Measurements from ENCODE around the gene PBX3.

The PBX3 gene

GRCh38 chr9:125742657-125743056 is 4.5 kb upstream of the PBX3 start:
- TF ChIP-seq CTCF (conservative IDR thresholded peaks at IDR 0.05; ENCODE audit: control insufficient read depth, insufficient read depth, low read depth, low read length): no peak
- H3K4me3 ChIP-seq (ENCODE audit: control insufficient read depth, low read depth, low read length): no peak overlapping the region
- DNase-seq (ENCODE audit: low read depth): no peak

- no peak for TF ChIP-seq CTCF (conservative IDR thresholded peaks at IDR 0.05; ENCODE audit: control insufficient read depth, insufficient read depth, low read depth, low read length)
- no peak overlapping the region for H3K4me3 ChIP-seq (ENCODE audit: control insufficient read depth, low read depth, low read length)
- peak; percentile 75 for DNase-seq (ENCODE audit: low read depth)
Observed at GRCh38 chr9:125743682-125744428, 3.3 kb upstream of the PBX3 start.

GRCh38 chr9:125744616-125745015 is 2.6 kb upstream of the PBX3 start:
- DNase-seq (ENCODE audit: low read depth): peak; percentile 88
- H3K4me3 ChIP-seq (ENCODE audit: control insufficient read depth, low read depth, low read length): no peak overlapping the region
- no peak for TF ChIP-seq CTCF (conservative IDR thresholded peaks at IDR 0.05; ENCODE audit: control insufficient read depth, insufficient read depth, low read depth, low read length)

- no peak for DNase-seq (ENCODE audit: low read depth)
- no peak for TF ChIP-seq CTCF (conservative IDR thresholded peaks at IDR 0.05; ENCODE audit: control insufficient read depth, insufficient read depth, low read depth, low read length)
- H3K4me3 ChIP-seq (ENCODE audit: control insufficient read depth, low read depth, low read length): no peak overlapping the region
Observed at GRCh38 chr9:125745018-125745417, 2.2 kb upstream of the PBX3 start.

- TF ChIP-seq CTCF (conservative IDR thresholded peaks at IDR 0.05; ENCODE audit: control insufficient read depth, insufficient read depth, low read depth, low read length): no peak
- DNase-seq (ENCODE audit: low read depth): no peak
- H3K4me3 ChIP-seq (ENCODE audit: control insufficient read depth, low read depth, low read length): peak overlapping the region; percentile 55
Observed at GRCh38 chr9:125745682-125746016, 1.5 kb upstream of the PBX3 start.

- DNase-seq (ENCODE audit: low read depth): peak; percentile 90
- H3K4me3 ChIP-seq (ENCODE audit: control insufficient read depth, low read depth, low read length): peak overlapping the region; percentile 55
- no peak for TF ChIP-seq CTCF (conservative IDR thresholded peaks at IDR 0.05; ENCODE audit: control insufficient read depth, insufficient read depth, low read depth, low read length)
Observed at GRCh38 chr9:125746017-125746773, 978 bp upstream of the PBX3 start.

All from fibroblast of mammary gland (primary cell).